Aorta (tissue), 5 donors: ENCODE data around the gene ABCC6. TPM values are rescaled to one million over a fixed set of nuclear protein-coding genes. Genes with fewer than 3 reads are reported as not detected.
"Not testable (repeated sequence)": the region's sequence is repeated elsewhere in the genome, so short reads cannot be mapped to it uniquely, and the experiment has no call there.

Experiments used
- ATAC-seq: fragments of 200-7000 bp; cut with Tn5 transposase; one replicate; pipeline ENCODE4 v1.9.1; 2022; ENCODE audit warnings: moderate library complexity; ENCODE audit not compliant: low FRiP score
- DNase-seq, 2 donors: peaks; one replicate each; pipeline ENCODE4 v3.0.0-alpha.2; 2020
- H3K27ac ChIP-seq, 2 donors: one replicate each; pipeline ENCODE4 v1.5.1; 2013; ENCODE audit warnings: low read length in 2 of 2, mild to moderate bottlenecking in 2 of 2, moderate library complexity in 2 of 2, control low read depth in 1 of 2, inconsistent platforms in 1 of 2, low read depth in 1 of 2
- H3K27me3 ChIP-seq, 2 donors: one replicate each; pipeline ENCODE4 v1.6.1; 2013; ENCODE audit warnings: control low read depth in 1 of 2, low read length in 1 of 2, mild to moderate bottlenecking in 1 of 2, moderate library complexity in 1 of 2; ENCODE audit not compliant: insufficient read depth in 2 of 2, control insufficient read depth in 1 of 2
- H3K36me3 ChIP-seq, 2 donors: one replicate each; pipeline ENCODE4 v1.6.1; 2013; ENCODE audit warnings: control low read depth in 1 of 2, low read length in 1 of 2, mild to moderate bottlenecking in 1 of 2; ENCODE audit not compliant: insufficient read depth in 2 of 2, control insufficient read depth in 1 of 2
- H3K4me1 ChIP-seq, 2 donors: one replicate each; pipeline ENCODE4 v1.6.1; 2013; ENCODE audit warnings: low read length in 2 of 2, control low read depth in 1 of 2, mild to moderate bottlenecking in 1 of 2, moderate library complexity in 1 of 2; ENCODE audit not compliant: insufficient read depth in 2 of 2, control insufficient read depth in 1 of 2
- H3K4me3 ChIP-seq, 2 donors: one replicate each; pipeline ENCODE4 v1.5.1; 2013; ENCODE audit warnings: low read length in 2 of 2, control low read depth in 1 of 2, mild to moderate bottlenecking in 1 of 2
- H3K9me3 ChIP-seq: one replicate; pipeline ENCODE4 v1.6.1; 2013; ENCODE audit warnings: mild to moderate bottlenecking, low read length; ENCODE audit not compliant: control insufficient read depth
- WGBS, 2 donors: extraction: QIAGEN DNeasy Blood & Tissue Kit; methylation state at CpG; one replicate each; pipeline ENCODE4 v1.1.7; 2013; 5-methylcytosine and 5-hydroxymethylcytosine counted together
- intact Hi-C, 2 donors: fragments of 100-400 bp; cut with DNase I; formaldehyde crosslinking; loops; one replicate each; pipeline versions ENCODE4 v1.14.2 to v1.15.0; 2022
- polyA plus RNA-seq, 2 donors: library from polyadenylated mRNA; stranded (reverse); fragments of 200-250 nt; gene quantifications; one replicate each; pipeline ENCODE4 v1.2.3, GENCODE V29; 2013
- total RNA-seq, 2 donors: library from RNA; stranded (reverse); fragmentation: NEBNext Ultra II Directional; extraction: Animal tissue kit (Norgen Biotek cat#: 25700); gene quantifications; one replicate each; pipeline ENCODE4 v1.2.1, GENCODE V29; 2021
- donor health status: healthy with polysubstance abuse.
- donor health status: Bipolar disorder and iron deficiency.
- donor health status: DM: no; HTN: no; CAD: no.
- donor health status: DM: no; HTN: no; CAD: no.
- donor health status: DM: yes; HTN: yes; CAD: no.

Gene ABCC6
- total and polyA plus RNA-seq, 4 donors: 0.20 to 4.6 (median 2.4) TPM

- WGBS, 2 donors: 67 to 70% methylated on average over 2 to 4 of the region's 4 CpGs
- H3K36me3 ChIP-seq, H3K9me3 ChIP-seq, H3K4me1 ChIP-seq, H3K4me3 ChIP-seq, H3K27ac ChIP-seq, DNase-seq, intact Hi-C loops, H3K27me3 ChIP-seq: not testable (repeated sequence)
- ATAC-seq: peak; percentile 36
Observed at GRCh38 chr16:16240667-16241066, 17.4 kb upstream of the ABCC6 start.

- DNase-seq, intact Hi-C loops, H3K9me3 ChIP-seq, H3K36me3 ChIP-seq, H3K27me3 ChIP-seq, H3K4me1 ChIP-seq, H3K27ac ChIP-seq, H3K4me3 ChIP-seq, ATAC-seq: not testable (repeated sequence)
- 87 to 93% methylated on average over 5 of the region's 5 CpGs for WGBS, 2 donors
Observed at GRCh38 chr16:16237738-16238137, 14.4 kb upstream of the ABCC6 start.

DNA sequence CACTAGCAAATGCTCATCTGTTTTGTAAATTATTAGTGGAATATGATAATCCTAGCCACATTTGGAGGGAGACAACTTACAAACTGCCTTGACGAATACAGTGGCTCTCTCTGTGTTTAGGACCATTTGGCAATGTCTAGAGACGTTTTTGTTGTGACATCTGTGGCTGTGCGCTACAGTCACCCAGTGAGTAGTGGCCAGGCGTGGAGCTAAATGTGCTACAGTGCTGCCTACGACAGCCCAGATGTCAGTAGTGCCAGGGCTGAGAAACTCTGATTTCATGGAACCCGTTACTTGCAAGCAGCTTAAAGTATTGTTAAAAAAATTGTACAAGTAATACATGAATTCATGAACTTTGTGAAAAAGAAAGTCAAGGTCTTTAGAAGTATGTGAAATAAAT lies 13.8 kb upstream of the ABCC6 start:
- H3K27me3 ChIP-seq, DNase-seq, H3K27ac ChIP-seq, H3K36me3 ChIP-seq, ATAC-seq, intact Hi-C loops, H3K9me3 ChIP-seq, H3K4me3 ChIP-seq, H3K4me1 ChIP-seq: not testable (repeated sequence)
- 83 to 85% methylated on average over 6 of the region's 6 CpGs for WGBS, 2 donors

- H3K4me1 ChIP-seq, H3K9me3 ChIP-seq, H3K36me3 ChIP-seq, H3K4me3 ChIP-seq, H3K27ac ChIP-seq, intact Hi-C loops, DNase-seq, H3K27me3 ChIP-seq: not testable (repeated sequence)
- no CpG with 5 or more reads among the region's 39 CpGs for WGBS, 2 donors
- ATAC-seq: peak; percentile 51
Observed at GRCh38 chr16:16232692-16233061, 9.4 kb upstream of the ABCC6 start.

DNA sequence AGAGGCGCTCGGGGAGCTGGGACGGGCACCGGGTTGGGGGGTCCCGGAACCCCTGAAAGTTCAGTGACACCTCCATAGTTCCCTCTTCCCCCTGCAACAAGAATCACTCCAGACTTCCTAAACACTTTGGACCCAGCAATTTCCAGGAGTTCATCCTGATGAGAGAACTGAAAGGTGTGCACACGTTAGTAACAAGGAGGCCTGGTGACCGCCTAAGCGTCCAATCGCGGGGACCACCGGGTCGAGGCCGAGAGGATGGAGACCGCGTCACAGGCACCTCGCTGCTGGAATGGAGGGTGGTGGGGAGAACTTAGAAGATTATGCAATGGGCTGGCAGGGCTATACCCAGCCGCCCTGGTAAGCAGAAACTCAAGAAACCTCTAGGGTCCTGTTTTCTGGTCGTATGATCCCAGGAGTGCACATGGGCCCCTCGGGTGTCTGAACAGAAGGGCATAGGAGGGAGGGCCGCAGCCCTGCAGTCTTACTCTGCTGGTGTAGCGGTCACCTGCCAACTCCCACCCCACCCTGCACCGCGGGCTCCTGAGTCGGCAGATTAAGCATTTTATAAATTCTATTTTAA lies 458 bp upstream of the ABCC6 start:
- H3K36me3 ChIP-seq, H3K4me3 ChIP-seq, intact Hi-C loops, DNase-seq, H3K27me3 ChIP-seq, H3K27ac ChIP-seq, H3K9me3 ChIP-seq, H3K4me1 ChIP-seq: not testable (repeated sequence)
- ATAC-seq: peak; percentile 23
- WGBS, 2 donors: 11 to 20% methylated on average over 9 to 18 of the region's 24 CpGs

GRCh38 chr16:16221382-16221781 lies 1.9 kb downstream of the ABCC6 start:
- H3K36me3 ChIP-seq, H3K4me1 ChIP-seq, intact Hi-C loops, H3K4me3 ChIP-seq, H3K9me3 ChIP-seq, H3K27ac ChIP-seq, H3K27me3 ChIP-seq, DNase-seq, ATAC-seq: not testable (repeated sequence)
- WGBS, 2 donors: 86 to 94% methylated on average over 3 to 4 of the region's 9 CpGs

- H3K27ac ChIP-seq, intact Hi-C loops, H3K4me1 ChIP-seq, H3K36me3 ChIP-seq, H3K4me3 ChIP-seq, ATAC-seq, H3K27me3 ChIP-seq, DNase-seq, H3K9me3 ChIP-seq: not testable (repeated sequence)
- WGBS, 2 donors: 96 to 98% methylated on average over 7 to 8 of the region's 9 CpGs
Observed at GRCh38 chr16:16220449-16220848, 2.8 kb downstream of the ABCC6 start.

DNA sequence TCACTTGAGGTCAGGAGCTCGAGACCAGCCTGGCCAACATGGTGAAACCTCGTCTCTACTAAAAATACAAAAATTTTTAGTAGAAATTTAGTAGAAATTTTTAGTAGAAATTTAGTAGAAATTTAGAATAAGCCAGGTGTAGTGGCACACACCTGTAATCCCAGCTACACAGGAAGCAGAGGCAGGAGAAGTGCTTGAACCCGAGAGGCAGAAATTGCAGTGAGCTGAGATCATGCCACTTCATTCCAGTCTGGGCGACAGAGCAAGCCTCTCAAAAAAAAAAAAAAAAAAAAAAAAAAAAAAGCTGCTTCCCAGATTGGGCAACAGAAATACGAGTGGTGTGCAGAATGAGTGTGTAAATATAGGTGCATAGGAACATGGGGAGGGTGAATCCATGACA lies 4.5 kb downstream of the ABCC6 start:
- DNase-seq, H3K27ac ChIP-seq, H3K27me3 ChIP-seq, ATAC-seq, H3K4me1 ChIP-seq, H3K4me3 ChIP-seq, H3K9me3 ChIP-seq, H3K36me3 ChIP-seq, intact Hi-C loops: not testable (repeated sequence)
- WGBS, 2 donors: 0% methylated on average over 1 of the region's 5 CpGs; no CpG with 5 or more reads in 1 of the 2 donors

GRCh38 chr16:16218349-16218748 lies 4.9 kb downstream of the ABCC6 start:
- H3K27ac ChIP-seq, H3K27me3 ChIP-seq, intact Hi-C loops, H3K36me3 ChIP-seq, H3K4me3 ChIP-seq, H3K4me1 ChIP-seq, H3K9me3 ChIP-seq, DNase-seq, ATAC-seq: not testable (repeated sequence)
- no CpG with 5 or more reads among the region's 5 CpGs for WGBS, 2 donors
